COLO829 (cell line): ENCODE data around the gene NOS1AP.
"Not testable (repeated sequence)": the region's sequence is repeated elsewhere in the genome, so short reads cannot be mapped to it uniquely, and the experiment has no call there.

Experiments used
- DNase-seq: peaks from one replicate; pipeline ENCODE4 v3.0.0; 2012; ENCODE audit warnings: low spot score

NOS1AP gene

DNA sequence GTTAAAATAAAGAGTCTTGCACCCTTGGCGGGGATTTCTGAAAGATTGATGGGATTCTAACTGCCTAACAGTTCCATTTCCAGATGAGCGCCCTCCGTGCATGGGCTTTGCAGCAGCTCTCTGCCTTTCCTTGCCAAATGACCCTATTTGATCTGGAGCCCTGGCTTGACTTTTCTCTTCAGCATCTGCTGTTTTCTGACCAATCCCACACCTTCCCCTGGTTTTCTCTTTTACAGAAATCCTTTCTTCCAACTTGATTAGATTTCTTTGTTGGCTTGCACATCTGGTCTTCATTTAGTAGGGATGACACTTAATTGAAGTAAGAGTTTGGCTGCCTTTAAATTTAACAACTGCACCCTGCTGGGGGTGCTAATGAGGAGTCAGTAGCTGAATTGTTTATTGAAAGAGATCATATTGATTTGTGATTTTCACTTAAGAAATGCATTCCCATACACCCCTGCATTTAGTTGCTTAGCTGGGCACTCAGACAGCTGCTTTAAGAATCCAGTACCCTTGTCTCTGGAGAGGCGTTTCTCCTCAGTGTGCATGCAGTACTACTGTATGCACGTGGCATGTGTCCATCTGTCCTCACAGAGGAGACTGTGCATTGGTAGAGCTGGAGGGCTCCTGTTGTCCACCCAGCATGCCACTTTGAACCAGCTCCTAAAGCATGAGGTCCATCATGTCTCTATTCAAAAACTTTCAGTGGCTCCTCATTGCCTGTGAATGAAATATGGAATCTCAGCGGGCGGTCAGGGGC is 99.7 kb downstream of the NOS1AP start:
- DNase-seq: no peak

DNA sequence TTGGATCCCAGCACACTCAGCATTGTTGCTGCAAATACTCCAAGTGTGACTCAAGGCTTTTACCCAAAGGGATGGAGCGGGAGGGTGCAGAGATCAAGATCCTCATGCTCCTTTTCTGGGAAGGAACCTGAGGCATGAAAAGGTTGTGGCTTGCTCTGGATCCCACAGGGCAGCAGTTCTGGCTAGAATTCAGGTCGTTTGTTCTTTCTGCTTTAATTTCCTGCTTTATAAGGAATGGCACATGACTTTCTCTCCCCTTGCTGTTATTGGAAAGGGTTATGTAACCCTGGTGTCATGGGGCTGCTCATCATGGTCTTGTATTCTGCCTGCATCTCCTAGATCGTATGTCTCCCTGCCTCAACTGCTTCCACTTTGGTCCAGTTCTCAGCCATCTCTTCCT is 101.6 kb downstream of the NOS1AP start:
- no peak for DNase-seq

DNA sequence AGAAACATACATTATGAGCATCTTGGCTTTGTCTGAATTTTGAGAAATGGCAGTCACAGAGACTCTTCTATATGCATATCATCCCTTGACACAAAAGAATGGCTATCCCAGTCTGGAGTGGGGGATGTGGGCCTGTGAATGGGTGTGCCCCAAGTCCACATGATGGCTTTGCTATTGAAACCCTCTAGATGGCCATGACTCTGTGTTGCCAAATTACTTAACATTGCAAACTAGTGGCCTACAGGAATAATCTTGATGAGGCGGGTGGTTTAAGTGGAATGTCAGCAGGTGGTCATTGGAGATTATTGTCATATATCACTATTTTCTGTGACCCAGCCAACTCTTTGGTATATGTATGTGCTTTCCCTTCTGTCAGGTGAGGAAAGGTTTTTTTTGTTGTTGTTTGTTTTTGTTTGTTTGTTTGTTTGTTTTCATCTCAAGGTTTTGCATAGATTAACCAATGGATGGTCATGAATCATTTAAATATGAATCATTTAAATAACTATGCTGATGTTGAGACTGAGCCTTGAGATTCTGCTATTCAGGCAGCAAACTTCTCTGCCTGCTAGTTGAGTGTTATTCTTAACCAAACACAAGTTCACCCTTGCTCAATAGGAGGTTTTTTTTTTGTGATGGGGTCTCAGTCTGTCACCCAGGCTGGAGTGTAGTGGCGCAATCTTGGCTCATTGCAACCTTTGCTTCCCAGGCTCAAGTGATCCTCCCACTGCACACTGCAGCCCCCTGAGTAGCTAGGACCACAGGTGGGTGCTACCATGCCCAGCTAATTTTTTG is 103.0 kb downstream of the NOS1AP start:
- no peak for DNase-seq

DNA sequence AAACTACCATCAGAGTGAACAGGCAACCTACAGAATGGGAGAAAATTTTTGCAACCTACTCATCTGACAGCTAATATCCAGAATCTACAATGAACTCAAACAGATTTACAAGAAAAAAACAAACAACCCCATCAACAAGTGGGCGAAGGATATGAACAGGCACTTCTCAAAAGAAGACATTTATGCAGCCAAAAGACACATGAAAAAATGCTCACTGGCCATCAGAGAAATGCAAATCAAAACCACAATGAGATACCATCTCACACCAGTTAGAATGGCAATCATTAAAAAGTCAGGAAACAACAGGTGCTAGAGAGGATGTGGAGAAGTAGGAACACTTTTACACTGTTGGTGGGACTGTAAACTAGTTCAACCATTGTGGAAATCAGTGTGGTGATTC is 104.1 kb downstream of the NOS1AP start:
- not testable (repeated sequence) for DNase-seq

DNA sequence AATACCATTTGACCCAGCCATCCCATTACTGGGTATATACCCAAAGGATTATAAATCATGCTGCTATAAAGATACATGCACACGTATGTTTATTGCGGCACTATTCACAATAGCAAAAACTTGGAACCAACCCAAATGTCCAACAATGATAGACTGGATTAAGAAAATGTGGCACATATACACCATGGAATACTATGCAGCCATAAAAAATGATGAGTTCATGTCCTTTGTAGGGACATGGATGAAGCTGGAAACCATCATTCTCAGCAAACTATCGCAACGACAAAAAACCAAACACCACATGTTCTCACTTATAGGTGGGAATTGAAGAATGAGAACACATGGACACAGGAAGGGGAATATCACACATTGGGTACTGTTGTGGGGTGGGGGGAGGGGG is 104.5 kb downstream of the NOS1AP start:
- DNase-seq: not testable (repeated sequence)

DNA sequence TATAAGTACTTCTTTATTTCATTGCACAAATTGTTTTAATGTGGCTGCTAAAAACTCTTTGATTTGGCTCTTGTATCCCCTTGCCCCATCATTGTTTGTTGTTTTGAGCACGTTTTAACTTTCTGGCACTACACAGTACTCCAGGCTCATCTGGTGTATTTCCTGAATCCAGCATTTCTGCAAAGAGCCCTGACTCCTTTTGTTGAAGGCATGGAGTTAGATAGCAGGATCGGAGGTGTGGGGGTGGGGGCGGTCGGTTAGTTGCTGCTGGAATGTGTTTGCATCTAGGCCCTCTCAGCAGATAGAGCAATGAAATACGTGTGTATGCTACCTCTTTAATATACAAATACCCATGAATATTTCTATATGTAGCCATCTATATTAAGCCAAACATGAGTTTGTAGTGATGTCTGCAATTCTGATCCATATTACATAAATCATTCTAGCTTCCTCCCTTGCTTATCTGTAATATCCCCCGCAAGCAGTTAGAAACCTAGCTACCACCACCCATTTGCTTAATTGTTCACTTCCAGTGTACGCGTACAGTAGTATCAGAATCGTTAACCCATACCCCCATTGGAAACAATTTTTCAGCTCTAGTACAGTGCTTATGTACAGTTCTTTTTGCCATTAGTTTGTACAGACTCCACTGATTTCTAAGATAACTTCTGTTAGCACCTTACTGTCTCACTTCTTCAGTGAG is 106.0 kb downstream of the NOS1AP start:
- DNase-seq: no peak

DNA sequence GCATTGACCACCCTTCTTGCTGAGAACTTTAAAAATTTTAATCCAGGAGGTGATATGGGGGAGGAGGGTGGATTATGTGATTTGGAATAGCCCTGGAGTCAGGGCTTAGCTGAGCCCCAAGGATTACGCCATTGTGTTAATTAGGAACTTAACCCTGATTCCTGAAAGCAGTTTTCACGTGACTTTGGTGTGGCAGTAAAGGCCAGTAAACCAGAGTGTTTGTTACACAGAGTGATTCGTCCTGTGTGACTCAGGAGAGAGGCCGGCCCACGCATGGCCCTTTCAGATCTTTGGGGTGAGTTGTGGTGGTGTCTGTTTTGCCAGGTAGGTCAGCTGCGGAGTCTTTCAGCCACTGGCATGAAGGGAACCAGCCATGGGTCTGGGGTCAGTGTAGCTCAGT is 107.6 kb downstream of the NOS1AP start:
- no peak for DNase-seq

DNA sequence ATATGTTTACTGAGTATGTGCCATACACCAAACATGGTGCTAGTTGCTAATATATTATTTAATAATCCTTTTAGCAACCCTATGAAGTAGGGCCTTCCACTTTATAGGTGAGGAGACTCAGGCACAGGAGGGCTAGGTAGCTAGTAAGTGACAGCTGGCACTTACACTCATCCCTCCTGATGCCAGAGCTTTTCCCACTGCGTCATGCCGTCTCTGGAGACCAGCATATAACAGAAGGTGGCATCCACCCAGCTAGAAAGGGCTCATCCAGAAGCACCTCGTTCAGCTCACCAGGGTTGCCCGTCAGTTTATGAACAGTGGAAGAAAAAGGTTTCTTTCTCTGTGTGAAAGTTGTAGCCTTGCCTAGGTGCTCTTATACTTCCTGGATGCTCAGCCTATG is 108.9 kb downstream of the NOS1AP start:
- DNase-seq: no peak

DNA sequence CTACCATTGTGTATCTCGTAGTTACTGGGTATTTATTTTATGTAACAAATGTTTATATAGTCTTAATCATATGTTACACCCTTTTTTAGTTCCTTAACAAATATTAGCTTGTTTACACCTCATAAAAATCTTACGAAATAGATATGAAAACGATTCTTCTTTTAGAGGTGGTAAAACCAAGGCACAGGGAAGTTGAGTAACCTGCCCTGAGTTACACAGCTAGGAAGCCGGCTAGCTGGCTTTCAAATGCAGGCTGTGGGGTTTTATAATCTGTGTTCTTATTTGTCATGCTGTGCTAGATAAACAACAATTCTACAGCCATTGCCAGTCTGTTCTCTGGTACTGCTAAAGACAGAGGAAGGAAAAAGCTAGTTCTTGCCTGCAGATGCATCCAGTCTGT is 109.6 kb downstream of the NOS1AP start:
- no peak for DNase-seq

DNA sequence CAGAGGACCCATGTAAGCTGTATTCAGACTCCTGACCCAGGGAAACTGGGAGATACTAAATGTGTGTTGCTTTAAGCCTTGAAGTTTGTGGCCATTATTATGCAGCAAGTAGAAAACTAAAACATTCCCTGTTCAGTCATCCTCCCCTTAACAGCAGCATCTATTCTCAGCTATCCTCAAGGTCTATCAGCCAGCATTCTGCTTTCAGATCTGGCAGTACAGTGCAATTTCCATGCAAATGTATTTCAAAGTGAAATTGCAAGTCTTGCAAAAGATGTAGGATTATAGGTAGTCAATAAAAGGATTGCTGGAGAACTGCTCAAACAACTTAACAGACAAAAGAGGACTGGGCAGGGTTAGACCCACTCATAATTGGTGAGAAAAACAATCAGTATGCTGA is 111.3 kb downstream of the NOS1AP start:
- no peak for DNase-seq

DNA sequence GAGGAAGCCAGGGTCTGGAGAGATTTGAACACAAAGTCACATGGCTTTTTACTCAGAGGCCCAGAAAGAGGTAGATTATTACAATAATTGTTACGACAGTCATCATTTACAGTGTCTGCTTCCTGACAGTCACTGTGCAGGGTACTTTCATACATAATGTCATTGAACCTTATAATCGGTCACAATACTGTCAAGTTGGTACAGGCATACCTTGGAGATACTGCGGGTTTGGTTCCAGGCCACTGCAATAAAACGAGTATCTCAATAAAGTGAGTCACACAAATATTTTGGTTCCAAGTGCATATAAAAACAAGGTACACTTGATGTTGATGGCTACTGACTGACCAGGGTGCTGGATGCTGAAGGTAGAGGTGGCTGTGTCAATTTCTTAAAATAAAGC is 112.6 kb downstream of the NOS1AP start:
- DNase-seq: no peak

DNA sequence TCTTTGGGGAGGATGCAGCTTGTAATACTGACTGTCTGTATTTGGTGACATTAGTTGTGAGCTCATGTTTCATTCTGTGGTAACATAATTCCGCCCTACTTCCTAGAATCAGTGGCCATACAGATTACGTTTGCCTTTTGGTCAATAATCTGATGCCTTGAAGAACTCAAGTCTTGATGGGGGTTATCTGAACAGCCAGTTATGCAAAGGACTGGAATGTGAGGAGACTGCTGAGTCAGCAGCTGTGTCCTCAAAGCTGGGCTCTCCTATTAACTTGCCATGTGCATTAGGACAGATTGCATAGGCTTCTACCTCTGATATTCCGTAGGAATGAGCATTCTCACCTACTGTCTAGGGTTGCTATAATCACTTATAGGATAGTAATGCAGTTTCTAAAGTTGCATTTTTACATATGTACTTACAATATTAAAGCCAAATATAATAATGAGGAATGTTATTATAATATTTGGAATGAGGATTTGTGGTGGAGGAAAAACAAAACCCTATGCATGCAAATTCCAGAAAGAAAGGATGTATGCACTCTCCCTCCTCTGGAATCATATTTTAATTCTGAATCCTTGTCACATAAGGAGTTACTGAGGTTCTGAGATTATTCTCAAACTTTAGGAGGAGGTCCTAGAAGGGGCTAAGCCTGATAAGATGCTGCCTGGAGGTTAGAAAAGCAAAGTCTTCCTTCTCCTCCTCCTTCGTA is 116.0 kb downstream of the NOS1AP start:
- no peak for DNase-seq

DNA sequence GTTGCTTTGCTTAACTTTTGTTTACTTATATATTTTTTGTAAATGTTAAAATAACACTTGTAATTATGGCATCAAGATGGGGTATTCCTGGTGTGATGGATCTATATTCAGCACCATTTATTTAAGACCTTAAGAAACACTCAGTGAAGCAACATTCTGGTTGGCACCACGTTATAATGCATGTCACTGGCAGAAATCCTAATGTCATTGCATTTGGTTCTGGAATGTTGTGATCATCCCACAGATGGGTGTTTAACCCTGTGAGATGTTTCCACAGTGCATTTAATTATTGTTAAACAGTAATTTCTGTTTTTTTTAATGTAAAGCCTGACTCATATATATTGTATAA is 116.5 kb downstream of the NOS1AP start:
- DNase-seq: no peak

DNA sequence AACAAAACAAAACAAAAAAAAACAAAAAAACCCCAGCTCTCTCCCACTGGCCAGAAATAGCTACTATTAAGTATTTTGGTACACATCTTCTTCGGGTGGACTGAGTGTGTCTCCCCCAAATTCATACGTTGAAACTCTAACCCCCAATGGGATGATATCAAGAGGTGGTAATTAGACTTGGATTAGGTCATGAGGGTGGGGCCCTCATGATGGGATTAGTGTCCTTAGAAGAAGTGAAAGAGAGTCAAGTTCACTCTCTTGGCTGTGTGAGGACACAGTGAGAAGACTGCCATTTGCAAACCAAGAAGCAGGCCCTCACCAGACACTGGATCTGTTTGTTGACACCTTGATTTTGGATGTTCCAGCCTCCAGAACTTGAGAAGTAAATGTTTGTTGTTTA is 116.9 kb downstream of the NOS1AP start:
- DNase-seq: no peak

DNA sequence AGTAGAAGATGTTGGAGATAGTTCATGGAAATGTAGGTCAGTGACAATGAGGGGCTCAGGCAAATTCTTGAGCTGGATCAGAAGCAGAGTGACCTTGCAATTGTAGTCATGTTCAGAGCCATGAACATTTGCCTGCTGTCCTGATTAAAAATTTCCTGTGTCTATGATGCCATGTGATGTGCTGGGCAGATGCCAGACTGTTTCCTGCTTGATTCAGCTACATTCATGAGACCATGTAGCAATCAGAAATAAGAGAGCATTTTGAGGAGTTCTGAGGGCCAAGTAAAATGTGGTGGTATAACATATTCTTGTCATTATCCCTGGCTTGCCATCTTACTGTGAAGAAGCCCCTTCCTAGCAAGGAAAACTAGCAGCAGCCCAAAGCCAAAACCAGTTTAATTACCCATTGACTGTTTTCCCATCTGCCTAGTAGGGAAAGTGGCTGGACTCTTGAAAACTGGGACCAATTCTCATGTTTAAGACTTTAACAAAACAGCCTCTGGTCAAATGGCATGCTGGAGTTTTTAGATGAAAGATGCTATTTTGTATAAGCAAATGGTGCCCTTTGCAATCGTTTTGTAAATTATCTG is 118.3 kb downstream of the NOS1AP start:
- DNase-seq: no peak

DNA sequence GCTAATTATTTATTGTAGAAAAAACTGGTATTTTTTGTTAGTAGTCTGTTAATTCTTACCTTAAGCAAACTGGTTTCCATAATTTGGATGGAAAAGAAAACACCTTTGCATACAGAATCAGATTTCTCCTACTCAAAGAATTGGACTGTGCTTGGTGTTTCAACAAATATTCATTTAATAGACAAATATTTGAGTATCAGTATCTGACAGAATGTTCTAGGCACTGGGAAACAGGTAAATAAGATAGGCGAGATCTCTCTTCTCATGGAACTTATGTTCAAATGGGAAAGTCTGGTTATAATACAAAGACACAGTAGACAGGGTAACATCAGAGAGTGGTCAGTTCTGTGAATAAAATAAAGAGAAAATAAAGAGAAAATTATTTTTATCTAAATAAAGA is 119.9 kb downstream of the NOS1AP start:
- DNase-seq: no peak

DNA sequence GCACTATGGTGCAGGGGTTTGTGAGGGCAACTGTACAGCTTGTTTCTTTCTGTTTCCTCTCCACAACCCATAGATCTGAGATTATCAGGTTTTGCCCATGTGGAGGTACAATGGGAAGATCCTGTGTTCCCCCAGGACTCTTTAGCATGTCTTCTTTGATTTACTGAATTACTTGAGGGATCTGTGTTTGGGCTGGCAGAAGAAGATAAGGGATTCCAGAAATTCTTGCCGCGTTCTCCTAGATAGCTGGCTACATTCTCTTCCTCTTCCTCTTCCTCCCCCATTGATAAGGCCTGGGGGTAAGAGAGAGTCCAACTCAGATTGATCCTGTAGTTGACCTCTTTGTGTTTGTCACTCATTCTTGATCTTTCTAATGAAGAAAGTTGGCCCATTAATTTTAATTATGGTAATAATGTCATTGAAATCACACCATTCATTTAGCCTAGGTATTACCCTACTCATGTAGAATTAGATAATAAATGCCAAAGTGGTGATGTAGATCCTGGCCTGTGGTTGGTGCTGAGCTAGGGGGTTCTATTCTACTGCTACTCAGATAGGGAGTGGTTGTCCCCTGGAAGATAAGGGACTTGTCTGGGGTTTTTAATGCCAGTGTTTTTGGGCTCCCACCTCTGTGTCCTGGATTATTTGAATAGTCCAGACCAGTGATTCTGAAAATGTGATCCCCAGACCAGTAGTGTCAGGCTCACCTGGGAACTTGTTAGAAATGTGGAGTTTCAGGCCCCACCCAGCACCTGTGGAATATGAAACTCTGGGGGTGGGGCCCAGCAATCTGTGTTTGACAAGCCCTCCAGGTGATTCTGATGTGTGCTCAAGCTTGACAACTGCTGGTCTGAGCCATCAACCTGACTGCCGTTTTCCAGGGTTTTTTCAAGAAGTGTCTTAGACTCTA is 122.2 kb downstream of the NOS1AP start:
- DNase-seq: no peak

DNA sequence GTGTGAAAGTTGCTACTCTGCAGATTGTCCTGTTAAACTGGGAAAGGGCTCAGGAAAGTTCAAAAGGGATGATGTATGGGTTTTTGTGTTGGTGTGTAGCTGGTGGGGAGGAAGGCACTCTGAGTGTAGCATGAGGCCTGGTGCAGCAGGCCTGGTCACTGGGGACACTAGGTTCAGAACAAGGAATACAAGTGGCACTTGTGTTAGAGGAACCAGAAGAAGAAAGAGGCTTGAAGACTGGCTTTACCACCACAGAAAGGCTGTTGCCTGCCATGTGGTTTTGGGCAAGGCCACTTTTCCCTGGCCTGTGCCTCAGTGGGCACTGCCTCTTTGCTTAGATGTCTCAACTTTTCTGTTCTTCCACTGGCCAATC is 122.8 kb downstream of the NOS1AP start:
- DNase-seq: no peak

DNA sequence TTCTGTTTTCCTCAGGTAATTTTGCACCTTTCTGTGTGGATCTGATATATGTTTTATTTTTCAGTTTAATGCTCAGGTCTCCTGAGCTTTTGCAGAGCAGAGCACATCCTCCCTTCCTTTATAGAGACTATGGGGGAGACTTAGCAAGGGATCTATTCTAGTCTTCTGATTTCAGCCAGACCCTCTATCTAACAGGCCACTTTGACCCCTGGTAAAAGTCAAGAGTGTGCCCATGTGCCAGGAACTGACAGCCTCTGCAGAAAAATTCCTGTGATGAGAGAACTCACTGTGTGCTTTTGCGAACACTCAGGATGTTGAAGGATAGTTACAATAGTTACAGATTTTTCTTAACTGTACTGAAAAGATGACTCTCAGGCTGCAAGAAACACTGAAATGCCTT is 123.3 kb downstream of the NOS1AP start:
- DNase-seq: no peak

DNA sequence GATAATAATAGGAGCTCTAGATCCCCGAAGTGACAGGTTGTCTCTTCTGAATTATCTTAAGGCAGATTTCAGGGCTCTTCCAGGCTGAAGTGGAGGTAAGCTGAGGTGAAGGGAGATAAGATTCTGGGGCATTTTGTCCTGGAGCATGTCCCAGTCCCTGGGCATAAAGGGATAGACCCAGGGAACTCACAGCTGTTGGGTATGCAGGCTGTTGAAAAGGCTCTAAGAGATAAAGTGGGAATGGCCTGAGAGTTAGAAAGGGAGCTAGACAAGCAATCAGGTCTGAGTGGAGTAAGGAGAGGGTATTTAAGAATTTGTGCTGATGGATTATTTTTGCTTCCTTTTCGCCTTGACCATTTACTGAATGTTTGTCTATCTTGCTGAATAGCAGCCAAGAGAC is 123.7 kb downstream of the NOS1AP start:
- no peak for DNase-seq

DNA sequence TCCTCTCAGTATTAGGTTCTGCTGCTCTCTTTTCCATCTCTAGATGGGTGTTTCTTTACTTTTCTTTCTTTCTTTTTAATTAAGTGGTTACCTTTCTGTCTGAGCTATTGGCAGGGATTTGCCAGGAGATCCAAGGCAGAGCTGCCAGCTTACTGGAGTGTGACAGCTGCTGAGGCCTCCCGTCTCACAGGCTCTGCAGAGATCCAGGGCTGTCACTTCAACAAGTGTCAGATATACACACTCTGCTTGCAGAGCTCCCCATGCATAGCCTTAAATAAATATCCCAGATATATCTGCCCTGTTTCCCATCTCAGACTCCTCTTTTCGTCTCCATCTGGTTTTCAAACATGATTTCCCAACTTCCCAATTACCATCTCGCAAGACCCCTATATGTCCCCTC is 124.3 kb downstream of the NOS1AP start:
- DNase-seq: no peak
